ENCODE data around the gene SMIM5. TPM values are rescaled to one million over a fixed set of nuclear protein-coding genes. Genes with fewer than 3 reads are reported as not detected.
A peak's percentile ranks its signal among the peaks of the same experiment; 100 is the strongest.

Gene SMIM5
- total and polyA plus RNA-seq, 9 of the 15 experiments (the other 6 are each of a cell fraction or from before 2014, with no cell fraction given): 0.08 TPM; not detected in 8

DNA sequence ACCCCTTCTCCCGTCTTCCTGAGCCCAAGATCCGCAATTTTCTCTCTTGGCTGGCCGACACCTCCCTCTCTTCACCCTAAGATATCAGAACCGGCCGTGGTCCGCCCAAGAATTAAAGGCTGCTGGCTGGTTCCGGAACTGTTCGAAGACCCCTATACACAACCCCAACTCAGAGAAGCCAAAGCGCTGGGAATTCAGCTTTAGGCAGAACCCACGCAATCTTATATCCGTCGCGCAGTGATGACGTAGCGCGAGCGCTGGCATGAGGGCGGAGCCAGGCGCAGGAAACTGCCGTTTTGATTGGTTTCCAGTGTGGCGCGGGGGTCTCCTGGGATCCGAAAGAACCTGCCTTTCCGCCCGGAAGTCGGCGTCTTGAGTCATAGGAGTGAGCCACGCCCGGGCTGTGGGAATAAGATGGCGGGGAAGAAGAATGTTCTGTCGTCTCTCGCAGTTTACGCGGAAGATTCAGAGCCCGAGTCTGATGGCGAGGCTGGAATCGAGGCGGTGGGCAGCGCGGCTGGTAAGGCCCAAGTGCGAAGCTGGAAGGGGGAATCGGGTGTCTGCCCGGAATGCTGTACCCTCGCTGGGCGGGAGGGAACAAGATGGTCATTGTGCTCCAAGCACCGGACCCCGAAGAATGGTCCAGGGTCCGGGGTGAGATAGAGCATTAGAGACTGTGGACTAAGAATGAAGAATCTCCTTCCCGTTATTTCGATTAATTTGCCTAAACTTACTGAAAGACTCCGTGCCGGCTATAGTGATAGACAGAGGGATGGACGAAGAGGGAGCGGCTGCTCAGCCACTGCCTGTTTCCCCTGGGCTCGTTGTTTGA lies 33.9 kb downstream of the SMIM5 start, which contains the start of the genes RECQL5 and SAP30BP (continued):
- TF ChIP-seq ZNF143 (CRISPR knock-in tag; IDR thresholded peaks at IDR 0.05): no peak
- TF ChIP-seq, protein P1, sequence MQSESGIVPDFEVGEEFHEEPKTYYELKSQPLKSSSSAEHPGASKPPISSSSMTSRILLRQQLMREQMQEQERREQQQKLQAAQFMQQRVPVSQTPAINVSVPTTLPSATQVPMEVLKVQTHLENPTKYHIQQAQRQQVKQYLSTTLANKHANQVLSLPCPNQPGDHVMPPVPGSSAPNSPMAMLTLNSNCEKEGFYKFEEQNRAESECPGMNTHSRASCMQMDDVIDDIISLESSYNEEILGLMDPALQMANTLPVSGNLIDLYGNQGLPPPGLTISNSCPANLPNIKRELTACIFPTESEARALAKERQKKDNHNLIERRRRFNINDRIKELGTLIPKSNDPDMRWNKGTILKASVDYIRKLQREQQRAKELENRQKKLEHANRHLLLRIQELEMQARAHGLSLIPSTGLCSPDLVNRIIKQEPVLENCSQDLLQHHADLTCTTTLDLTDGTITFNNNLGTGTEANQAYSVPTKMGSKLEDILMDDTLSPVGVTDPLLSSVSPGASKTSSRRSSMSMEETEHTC (IDR thresholded peaks at IDR 0.05): no peak
- TF ChIP-seq HDAC1 (IDR thresholded peaks at IDR 0.05): peak in 1 of 2 experiments; percentile 84; a peak in 2 of 4 replicates
- TF ChIP-seq ZNF644 (tag; IDR thresholded peaks at IDR 0.05; ENCODE audit: low read depth): no peak
- TF ChIP-seq SREBF1 (IDR thresholded peaks at IDR 0.05; ENCODE audit: borderline replicate concordance, low read depth, low read length): peak; percentile 21; the same call in 1 of the 2 replicates
- no peak for TF ChIP-seq FOXA3 (CRISPR knock-in tag; conservative IDR thresholded peaks at IDR 0.05 in 1 of 2, IDR thresholded peaks at IDR 0.05 in 1 of 2)
- TF ChIP-seq, protein P2, sequence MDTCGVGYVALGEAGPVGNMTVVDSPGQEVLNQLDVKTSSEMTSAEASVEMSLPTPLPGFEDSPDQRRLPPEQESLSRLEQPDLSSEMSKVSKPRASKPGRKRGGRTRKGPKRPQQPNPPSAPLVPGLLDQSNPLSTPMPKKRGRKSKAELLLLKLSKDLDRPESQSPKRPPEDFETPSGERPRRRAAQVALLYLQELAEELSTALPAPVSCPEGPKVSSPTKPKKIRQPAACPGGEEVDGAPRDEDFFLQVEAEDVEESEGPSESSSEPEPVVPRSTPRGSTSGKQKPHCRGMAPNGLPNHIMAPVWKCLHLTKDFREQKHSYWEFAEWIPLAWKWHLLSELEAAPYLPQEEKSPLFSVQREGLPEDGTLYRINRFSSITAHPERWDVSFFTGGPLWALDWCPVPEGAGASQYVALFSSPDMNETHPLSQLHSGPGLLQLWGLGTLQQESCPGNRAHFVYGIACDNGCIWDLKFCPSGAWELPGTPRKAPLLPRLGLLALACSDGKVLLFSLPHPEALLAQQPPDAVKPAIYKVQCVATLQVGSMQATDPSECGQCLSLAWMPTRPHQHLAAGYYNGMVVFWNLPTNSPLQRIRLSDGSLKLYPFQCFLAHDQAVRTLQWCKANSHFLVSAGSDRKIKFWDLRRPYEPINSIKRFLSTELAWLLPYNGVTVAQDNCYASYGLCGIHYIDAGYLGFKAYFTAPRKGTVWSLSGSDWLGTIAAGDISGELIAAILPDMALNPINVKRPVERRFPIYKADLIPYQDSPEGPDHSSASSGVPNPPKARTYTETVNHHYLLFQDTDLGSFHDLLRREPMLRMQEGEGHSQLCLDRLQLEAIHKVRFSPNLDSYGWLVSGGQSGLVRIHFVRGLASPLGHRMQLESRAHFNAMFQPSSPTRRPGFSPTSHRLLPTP (IDR thresholded peaks at IDR 0.05; ENCODE audit: borderline replicate concordance, extremely low read depth, insufficient read length): no peak
- peak; percentile 39; the same call in 1 of the 2 replicates for TF ChIP-seq L3MBTL2 (IDR thresholded peaks at IDR 0.05)
- TF ChIP-seq FOXM1 (IDR thresholded peaks at IDR 0.05; ENCODE audit: low read depth): no peak
- TF ChIP-seq FOXM1 (CRISPR knock-in tag; IDR thresholded peaks at IDR 0.05; ENCODE audit: low read depth): no peak
- peak; percentile 87 for TF ChIP-seq EGR1 (conservative IDR thresholded peaks at IDR 0.05)
- no peak for TF ChIP-seq CCNT2 (IDR thresholded peaks at IDR 0.05; ENCODE audit: borderline replicate concordance, extremely low read depth, insufficient read length, low read depth, low read length)
- TF ChIP-seq KDM1A (IDR thresholded peaks at IDR 0.05): no peak
- TF ChIP-seq MCM2 (IDR thresholded peaks at IDR 0.05; ENCODE audit: low read depth): no peak
- TF ChIP-seq MED1 (CRISPR knock-in tag; IDR thresholded peaks at IDR 0.05; ENCODE audit: borderline replicate concordance): no peak
- TF ChIP-seq EZH2 (IDR thresholded peaks at IDR 0.05; ENCODE audit: borderline replicate concordance, low read depth, low read length): no peak
- TF ChIP-seq TRIM28 (IDR thresholded peaks at IDR 0.05): no peak
- TF ChIP-seq GATAD2A (IDR thresholded peaks at IDR 0.05): no peak
- TF ChIP-seq, protein P3, sequence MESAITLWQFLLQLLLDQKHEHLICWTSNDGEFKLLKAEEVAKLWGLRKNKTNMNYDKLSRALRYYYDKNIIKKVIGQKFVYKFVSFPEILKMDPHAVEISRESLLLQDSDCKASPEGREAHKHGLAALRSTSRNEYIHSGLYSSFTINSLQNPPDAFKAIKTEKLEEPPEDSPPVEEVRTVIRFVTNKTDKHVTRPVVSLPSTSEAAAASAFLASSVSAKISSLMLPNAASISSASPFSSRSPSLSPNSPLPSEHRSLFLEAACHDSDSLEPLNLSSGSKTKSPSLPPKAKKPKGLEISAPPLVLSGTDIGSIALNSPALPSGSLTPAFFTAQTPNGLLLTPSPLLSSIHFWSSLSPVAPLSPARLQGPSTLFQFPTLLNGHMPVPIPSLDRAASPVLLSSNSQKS (CRISPR knock-in tag; IDR thresholded peaks at IDR 0.05): no peak
- no peak for TF ChIP-seq ZNF41 (CRISPR knock-in tag; conservative IDR thresholded peaks at IDR 0.05)
- TF ChIP-seq ETV1 (tag; conservative IDR thresholded peaks at IDR 0.05; ENCODE audit: low read depth): peak; percentile 58
- TF ChIP-seq MYBL2 (IDR thresholded peaks at IDR 0.05; ENCODE audit: low read depth): no peak
- TF ChIP-seq MYBL2 (CRISPR knock-in tag; IDR thresholded peaks at IDR 0.05; ENCODE audit: borderline replicate concordance): no peak
- TF ChIP-seq ZNF239 (CRISPR knock-in tag; IDR thresholded peaks at IDR 0.05): no peak
- no peak for TF ChIP-seq NFIC (IDR thresholded peaks at IDR 0.05)
